Measurements from ENCODE around the gene GNAI2.
"Not testable (repeated sequence)": the region's sequence is repeated elsewhere in the genome, so short reads cannot be mapped to it uniquely, and the experiment has no call there.

Gene GNAI2

GRCh38 chr3:50245251-50245745, 9.3 kb downstream of the GNAI2 start:
- DNase-seq (ENCODE audit: low spot score) = no peak

GRCh38 chr3:50245831-50246516, 10.0 kb downstream of the GNAI2 start:
- DNase-seq (ENCODE audit: low spot score) = peak; percentile 86

DNA sequence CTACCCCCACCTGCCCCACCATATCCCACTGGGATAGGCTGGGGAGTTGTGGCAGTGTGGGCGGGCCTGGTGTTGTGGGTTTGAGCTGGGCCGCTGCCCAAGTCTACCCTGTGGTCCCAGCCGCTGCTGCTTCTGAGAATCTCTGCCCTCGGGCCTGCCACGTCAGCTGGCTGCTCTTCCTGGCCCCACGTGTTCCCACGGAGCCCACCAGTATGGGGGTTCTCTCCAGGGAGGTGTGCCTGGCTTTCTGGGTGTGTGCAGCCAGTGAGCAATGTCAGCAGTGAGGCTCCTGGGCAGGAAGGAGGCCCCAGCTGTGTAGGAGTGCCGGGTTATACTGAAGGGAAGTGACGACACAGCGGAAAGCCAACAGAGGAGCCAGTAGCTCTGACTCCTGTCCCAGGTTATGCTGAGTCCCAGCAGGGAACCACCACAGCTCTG, 10.5 kb downstream of the GNAI2 start:
- DNase-seq (ENCODE audit: low spot score) = no peak

DNA sequence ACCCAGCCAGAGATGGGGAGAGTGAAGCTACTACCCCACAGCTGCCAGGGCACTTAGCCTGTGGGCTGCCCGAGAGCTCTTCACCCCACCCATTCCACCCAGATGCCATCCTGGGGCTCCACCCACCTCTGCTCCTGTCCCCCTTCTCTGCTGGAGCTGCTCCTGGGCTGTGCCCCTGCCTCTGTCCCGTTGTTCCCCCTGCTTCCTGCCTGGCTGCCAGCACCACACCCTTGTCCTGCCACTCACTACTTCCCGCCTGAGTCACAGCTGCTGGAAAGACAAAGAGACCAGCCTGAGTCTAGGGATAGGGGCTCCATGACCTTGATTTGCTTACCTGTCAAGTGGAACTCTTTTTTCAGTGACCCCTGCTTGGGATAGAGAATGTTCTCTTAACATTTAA, 12.4 kb downstream of the GNAI2 start:
- DNase-seq (ENCODE audit: low spot score) = no peak

DNA sequence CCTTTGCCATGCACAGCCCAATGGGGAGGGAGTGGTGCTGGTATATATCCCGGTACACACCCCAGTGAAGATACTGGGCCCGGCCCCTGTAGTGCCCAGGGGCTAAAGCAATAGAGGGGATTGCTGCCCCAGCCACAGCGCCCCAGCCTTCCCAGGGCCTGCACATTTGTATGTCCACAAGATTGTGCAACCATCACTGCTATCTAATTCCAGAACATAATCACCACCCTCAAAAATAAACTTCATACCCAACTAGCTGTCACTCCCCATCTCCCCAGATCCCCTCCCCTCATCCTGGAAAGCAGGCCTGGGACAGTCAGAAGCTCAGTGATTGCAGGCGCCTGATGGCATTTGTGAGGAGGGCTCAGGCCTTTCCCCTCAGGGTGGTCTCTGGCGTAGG, 13.5 kb downstream of the GNAI2 start:
- DNase-seq (ENCODE audit: low spot score) = no peak

DNA sequence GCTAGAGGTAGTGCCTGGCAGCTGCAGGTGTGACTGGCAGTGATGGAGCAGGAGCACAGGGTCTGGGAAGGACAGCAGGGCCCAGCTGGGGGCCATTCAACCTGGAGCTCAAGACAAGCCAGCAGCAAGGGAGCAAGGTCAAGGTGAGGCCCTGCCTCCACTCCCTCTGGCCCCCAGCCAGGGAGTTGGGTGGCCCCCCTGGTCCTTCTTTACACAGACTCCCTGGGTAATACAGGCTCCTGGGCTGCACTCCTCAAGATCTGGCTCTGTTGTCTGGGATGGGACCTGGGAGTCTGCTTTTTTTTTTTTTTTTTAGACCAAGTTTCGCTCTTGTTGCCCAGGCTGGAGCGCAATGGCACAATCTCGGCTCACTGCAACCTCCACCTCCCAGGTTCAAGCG, 14.5 kb downstream of the GNAI2 start:
- DNase-seq (ENCODE audit: low spot score) = no peak

GRCh38 chr3:50251220-50251619, 15.2 kb downstream of the GNAI2 start:
- no peak for DNase-seq (ENCODE audit: low spot score)

DNA sequence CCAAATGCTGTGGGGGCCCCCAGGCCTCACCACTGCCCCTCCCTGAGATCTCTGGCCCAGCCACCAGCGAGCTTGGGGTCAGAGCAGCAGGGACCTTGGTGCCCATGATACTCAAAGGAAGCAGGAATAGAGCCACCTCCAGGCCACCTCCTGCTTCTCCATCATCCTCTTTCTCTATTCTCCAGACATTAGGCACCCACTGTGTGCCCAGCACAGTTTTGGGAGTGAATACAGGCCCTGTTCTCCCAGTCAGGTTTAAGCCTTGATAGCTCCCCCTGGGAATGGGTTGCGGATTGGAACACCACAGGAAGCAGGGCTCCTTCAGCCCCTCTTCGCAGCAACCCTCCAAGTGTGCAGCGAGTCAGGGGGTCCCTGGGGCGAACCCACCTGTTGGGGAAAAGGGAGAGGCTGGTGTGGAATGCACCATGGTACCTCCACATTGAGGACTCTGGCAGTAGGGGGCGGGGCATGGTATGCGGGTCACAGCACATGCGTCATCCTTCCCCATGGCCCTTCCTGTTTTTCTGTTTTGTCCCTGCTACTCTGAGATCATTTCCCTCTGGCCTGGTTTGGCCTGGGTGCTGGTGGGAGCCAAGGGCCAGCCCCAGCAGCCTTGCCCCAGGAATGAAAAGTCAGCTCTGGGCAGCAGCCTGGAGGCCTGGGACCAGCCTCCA, 18.7 kb downstream of the GNAI2 start:
- DNase-seq (ENCODE audit: low spot score) = no peak

DNA sequence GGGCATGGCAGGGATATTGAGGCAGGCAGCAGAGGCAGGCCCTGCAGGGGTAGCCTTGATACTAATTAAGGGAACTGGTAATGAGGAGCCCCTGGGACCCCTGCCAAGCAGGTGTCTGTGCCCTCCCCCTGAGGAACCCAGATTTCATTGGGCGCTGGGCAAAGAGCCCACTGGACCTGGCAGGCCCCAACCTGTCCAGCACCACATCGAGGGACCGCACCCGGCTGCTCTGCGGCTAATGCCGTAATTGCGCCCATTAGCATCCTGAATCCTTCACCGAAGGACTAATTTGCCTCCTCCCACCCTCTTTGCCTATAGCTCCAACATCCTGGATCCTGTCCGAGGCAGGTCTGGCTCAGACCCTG, 19.2 kb downstream of the GNAI2 start:
- no peak for DNase-seq (ENCODE audit: low spot score)

DNA sequence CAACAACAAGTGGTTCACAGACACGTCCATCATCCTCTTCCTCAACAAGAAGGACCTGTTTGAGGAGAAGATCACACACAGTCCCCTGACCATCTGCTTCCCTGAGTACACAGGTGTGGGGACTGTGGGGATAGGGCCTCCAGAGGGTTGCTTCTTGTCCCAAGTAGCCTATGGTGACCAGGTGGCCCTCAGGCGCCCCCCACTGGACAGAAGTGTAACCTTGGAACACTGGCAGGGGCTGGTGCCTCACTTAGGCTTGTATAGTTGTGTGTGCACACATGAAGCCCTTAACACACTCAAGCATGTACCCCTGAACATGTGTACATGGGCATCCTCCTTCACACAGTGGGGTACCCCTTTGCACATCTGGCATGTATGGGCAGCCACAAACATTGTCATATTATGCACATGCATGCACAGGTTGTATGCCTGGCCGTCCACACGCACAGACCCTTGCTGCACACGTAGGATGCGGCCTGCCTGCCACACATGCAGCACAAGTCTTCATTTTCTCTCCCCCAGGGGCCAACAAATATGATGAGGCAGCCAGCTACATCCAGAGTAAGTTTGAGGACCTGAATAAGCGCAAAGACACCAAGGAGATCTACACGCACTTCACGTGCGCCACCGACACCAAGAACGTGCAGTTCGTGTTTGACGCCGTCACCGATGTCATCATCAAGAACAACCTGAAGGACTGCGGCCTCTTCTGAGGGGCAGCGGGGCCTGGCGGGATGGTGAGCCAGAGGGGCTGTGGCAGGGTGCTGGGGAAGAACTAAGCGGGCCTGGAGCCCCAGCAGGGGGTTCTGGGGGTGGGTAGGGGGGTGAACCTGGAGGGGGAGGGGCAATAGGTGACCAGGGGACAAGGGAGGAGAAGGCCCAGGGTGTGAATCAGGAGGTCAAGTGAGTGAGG, 21.2 kb downstream of the GNAI2 start:
- DNase-seq (ENCODE audit: low spot score) = no peak

DNA sequence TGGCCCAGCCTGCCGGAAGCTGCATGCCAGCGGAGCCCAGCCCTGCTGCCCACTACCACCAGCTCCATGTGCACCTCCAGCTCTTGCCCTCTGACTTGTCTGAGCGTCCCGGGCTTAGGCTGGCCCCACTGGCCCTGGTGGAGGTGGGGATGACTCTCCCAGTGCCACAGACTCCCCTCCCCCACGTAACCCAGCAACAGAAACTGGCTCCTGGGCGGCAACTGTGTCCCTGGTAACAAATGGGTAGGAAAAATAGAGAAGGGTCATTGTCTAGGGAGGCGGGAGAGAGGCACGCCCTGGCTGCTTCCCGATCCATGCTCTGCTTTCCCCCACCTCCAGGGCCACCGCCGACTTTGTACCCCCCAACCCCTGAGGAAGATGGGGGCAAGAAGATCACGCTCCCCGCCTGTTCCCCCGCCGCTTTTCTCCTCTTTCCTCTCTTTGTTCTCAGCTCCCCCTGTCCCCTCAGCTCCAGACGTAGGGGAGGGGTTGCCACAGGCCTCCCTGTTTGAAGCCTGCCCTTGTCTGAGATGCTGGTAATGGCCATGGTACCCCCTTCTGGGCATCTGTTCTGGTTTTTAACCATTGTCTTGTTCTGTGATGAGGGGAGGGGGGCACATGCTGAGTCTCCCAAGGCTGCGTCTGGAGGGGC, 22.2 kb downstream of the GNAI2 start:
- DNase-seq (ENCODE audit: low spot score) = no peak

DNA sequence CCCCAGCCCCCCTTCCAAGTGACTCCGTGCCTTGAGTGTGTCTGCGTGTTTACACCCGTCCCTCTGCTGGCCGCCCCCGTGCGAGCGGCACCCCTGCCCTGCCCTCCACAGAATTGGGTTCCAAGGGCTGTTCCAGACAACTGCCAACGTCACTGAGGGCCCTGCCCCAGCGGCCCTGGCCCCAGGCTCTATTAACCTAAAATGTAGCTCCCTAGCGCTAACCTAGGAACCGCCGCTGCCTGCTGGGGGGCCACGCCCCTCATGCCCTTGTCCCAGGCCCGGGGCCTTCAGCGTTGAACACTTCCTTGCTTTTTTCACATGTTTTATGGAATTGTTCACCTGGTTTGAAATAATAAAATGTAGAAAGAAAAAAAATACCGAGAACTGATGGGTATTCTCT, 23.0 kb downstream of the GNAI2 start:
- no peak for DNase-seq (ENCODE audit: low spot score)

- no peak for DNase-seq (ENCODE audit: low spot score)
Observed at GRCh38 chr3:50259432-50260026, 23.5 kb downstream of the GNAI2 start.

DNA sequence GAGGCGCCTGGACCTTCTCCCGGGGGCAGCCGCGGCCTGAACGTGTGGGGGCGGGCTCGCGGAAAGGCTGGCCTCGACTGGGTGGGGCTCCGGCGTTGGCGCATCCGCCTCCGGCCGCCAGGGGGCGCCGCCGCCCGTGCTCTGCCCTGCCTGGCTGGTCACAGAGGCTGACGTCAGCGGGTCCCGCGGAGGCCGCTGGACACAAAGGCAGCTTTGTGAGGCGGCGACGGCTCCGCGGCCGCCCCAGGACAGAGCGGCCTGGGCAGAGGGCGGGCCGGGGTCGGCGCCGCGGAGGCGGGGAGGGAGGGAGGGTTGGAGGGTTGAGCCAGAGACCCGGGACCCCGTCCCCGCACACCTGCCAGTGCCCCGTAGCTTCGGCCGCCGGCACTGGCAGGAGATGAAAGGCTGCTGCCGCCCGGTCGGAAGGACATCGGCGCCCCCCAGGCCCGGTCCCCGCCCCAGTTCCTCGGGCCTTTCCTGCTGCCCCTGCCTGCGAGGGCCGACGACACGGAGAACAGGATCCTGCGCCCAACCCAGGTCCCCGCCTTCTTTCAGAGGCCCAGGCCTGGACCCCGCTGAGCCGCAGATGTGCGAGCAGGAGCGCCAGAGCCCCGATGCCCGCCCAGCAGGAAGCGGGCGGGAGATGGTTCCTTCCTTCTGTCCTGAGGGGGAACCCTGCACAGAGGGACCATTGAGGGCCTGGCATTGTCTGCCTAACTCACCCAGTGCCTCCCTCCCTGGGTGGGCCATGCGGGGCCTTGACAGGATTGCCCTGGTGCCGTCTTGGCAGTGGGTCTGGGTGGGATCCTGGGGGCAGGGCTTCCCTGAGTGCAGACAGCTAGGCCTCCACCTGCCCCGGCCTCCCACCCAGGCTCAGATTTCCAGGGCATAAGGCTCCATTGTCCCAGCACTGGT, 24.3 kb downstream of the GNAI2 start:
- DNase-seq (ENCODE audit: low spot score) = peak; percentile 83

DNA sequence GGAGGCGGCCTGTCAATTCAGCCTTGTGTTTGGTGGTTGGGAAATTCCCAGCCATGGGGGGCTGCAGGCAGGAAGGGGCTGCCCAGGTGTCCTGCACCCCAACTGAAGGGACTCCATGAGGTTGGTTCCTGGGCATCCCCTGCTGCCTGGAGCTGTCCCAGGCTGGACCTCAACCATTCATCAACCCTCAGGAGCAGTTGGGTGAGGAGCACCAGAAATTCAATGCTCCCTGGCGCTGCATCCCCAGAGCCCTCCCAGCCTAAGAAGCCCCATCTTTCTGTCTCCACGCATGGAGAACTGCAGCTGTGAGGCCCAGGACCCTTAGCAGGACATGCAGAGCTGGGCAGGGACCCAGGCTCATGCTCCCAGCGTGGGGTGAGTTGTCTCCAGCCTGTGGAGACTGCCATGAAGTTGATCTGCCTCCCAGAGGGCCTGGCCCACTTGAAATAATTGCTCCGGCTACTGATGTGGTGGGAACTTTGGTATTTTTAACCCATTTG, 25.0 kb downstream of the GNAI2 start:
- DNase-seq (ENCODE audit: low spot score) = no peak

GRCh38 chr3:50261505-50261904, 25.5 kb downstream of the GNAI2 start:
- DNase-seq (ENCODE audit: low spot score) = no peak

DNA sequence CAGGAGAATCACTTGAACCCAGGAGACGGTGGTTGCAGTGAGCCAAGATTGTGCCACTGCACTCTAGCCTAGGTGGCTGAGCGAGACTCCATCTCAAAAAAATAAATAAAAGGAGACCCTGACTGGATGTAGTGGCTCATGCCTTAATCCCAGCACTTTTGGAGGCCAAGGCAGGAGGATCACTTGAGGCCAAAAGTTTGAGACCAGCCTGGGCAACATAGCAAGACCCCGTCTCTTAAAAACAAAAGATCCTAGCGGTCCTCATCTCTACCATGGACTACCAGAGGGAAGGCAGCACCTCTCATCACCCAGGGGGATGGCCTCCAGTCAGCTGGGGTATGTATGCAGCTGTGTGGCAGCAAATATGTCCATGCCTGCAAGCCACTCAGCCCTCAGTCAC, 26.2 kb downstream of the GNAI2 start:
- not testable (repeated sequence) for DNase-seq (ENCODE audit: low spot score)

DNA sequence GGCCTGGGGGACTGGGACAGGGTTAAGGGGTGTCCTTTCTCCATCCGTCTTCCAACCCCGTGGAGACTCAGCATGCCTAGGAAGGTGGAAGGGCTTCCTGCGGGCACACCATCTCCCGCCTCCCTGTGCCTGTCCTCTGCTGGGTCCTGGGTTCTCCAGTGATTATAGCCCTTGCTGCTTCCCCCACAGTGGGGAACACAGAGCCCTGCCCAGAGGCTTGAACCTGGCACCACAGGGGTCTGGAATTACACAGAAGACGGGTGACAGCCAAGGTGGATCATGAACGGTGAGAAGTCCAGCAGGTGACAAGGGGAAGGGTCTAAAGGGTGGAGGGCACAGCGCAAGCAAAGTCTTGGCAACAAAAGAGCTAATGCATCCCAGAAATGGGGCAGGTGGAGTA, 26.8 kb downstream of the GNAI2 start:
- no peak for DNase-seq (ENCODE audit: low spot score)

DNA sequence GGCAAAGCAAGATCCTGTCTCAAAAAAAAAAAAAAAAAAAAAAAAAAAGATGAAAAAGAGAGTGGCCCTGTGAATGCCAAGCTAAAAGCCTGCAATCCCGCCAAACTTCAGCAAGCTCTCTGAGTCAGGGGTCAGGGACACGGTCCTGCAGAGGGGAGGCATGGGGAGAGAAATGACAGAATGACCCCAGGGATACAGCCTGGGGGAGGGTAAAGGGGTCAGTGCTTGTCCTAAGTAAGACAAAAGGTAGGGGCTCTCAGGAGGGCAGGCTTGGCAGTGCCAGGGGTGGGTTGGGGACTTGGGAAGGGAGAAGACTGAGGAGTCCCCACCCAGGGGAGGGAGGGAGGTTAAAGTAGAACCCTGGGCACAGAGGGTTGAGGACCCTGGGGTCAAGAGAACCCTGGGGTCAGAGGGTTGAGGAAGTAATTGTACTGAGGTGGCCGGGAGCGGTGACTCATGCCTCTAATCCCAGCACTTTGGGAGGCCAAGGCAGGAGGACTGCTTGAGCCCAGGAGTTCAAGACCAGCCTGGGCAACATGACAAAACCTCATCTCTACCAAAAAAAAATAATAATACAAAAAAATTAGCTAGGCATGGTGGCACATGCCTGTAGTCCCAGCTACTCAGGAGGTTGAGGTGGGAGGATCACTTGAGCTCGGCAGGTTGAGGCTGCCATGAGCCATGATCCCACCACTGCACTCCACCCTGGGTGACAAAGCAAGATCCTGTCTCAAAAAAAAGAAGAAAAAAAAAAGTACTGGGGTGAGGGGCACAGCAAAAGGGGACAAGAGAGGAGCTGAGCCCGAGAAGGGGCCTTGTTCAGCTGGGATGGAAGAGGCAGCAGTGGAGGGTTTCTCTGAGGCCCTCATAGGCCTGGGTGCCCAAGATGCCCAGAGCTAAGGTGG, 27.7 kb downstream of the GNAI2 start:
- DNase-seq (ENCODE audit: low spot score) = no peak

All from SK-N-DZ (cell line).